Mesenchymal stem cell (in vitro differentiated cells and primary cell): ENCODE data around the gene LDLRAD3. TPM values are rescaled to one million over a fixed set of nuclear protein-coding genes. Genes with fewer than 3 reads are reported as not detected.

Experiments
- DNase-seq: peaks from one replicate; pipeline ENCODE4 v3.0.0-alpha.2; 2013
- H2AFZ ChIP-seq: one replicate; pipeline ENCODE4 v1.6.1; 2013; ENCODE audit warnings: low read depth, mild to moderate bottlenecking, control low read depth, inconsistent platforms, low read length, moderate library complexity
- H2AK5ac ChIP-seq: 2 replicates; pipeline ENCODE4 v1.6.1; 2013; ENCODE audit warnings: low read length, moderate library complexity, mild to moderate bottlenecking, inconsistent platforms; ENCODE audit not compliant: severe bottlenecking
- H2BK120ac ChIP-seq: one replicate; pipeline ENCODE4 v1.6.1; 2013; ENCODE audit warnings: low read depth, mild to moderate bottlenecking, inconsistent platforms, low read length, moderate library complexity
- H2BK12ac ChIP-seq, 2 experiments: one replicate each; pipeline ENCODE4 v1.6.1; 2013; ENCODE audit warnings: inconsistent platforms in 2 of 2, low read length in 2 of 2, mild to moderate bottlenecking in 2 of 2, moderate library complexity in 2 of 2, control low read depth in 1 of 2
- H2BK15ac ChIP-seq: one replicate; pipeline ENCODE4 v1.6.1; 2013; ENCODE audit warnings: mild to moderate bottlenecking, low read depth, inconsistent platforms; ENCODE audit not compliant: poor library complexity, severe bottlenecking
- H2BK5ac ChIP-seq: 2 replicates; pipeline ENCODE4 v1.6.1; 2013; ENCODE audit warnings: low read depth, mild to moderate bottlenecking, low read length, control low read depth, inconsistent platforms; ENCODE audit not compliant: poor library complexity, severe bottlenecking
- H3K14ac ChIP-seq, 2 experiments: one replicate each; pipeline ENCODE4 v1.6.1; 2013; ENCODE audit warnings: inconsistent platforms in 2 of 2, low read length in 2 of 2, control low read depth in 1 of 2, mild to moderate bottlenecking in 1 of 2, moderate library complexity in 1 of 2
- H3K18ac ChIP-seq, 2 experiments: one replicate each; pipeline ENCODE4 v1.6.1; 2013; ENCODE audit warnings: inconsistent platforms in 2 of 2, low read length in 2 of 2, control low read depth in 1 of 2, low read depth in 1 of 2, mild to moderate bottlenecking in 1 of 2
- H3K23ac ChIP-seq, 2 experiments: one replicate each; pipeline ENCODE4 v1.6.1; 2013; ENCODE audit warnings: inconsistent platforms in 2 of 2, low read length in 2 of 2, mild to moderate bottlenecking in 2 of 2, moderate library complexity in 2 of 2, control low read depth in 1 of 2
- H3K27ac ChIP-seq: 2 replicates; pipeline ENCODE4 v1.5.1; 2013; ENCODE audit warnings: mild to moderate bottlenecking, moderate library complexity, low read length, control low read depth, inconsistent platforms; ENCODE audit not compliant: poor library complexity, severe bottlenecking
- H3K27me3 ChIP-seq, 2 experiments: 2 replicates each; pipeline versions ENCODE4 v1.6.1 to v1.7.0; 2013; ENCODE audit warnings: low read length in 2 of 2, mild to moderate bottlenecking in 2 of 2, moderate library complexity in 2 of 2, control low read depth in 1 of 2, inconsistent platforms in 1 of 2; ENCODE audit not compliant: control insufficient read depth in 1 of 2, insufficient read depth in 1 of 2
- H3K36me3 ChIP-seq, 2 experiments: 2 replicates each; pipeline versions ENCODE4 v1.6.1 to v1.7.0; 2013; ENCODE audit warnings: low read length in 2 of 2, control low read depth in 1 of 2, inconsistent platforms in 1 of 2, low read depth in 1 of 2, mild to moderate bottlenecking in 1 of 2; ENCODE audit not compliant: insufficient read depth in 2 of 2, control insufficient read depth in 1 of 2
- H3K4ac ChIP-seq, 2 experiments: one replicate each; pipeline ENCODE4 v1.6.1; 2013; ENCODE audit warnings: inconsistent platforms in 2 of 2, low read length in 2 of 2, mild to moderate bottlenecking in 2 of 2, moderate library complexity in 2 of 2, control low read depth in 1 of 2, low read depth in 1 of 2
- H3K4me1 ChIP-seq: 2 replicates; pipeline ENCODE4 v1.6.1; 2013; ENCODE audit warnings: low read depth, low read length, control low read depth; ENCODE audit not compliant: control insufficient read depth, insufficient read depth
- H3K4me2 ChIP-seq: 2 replicates; pipeline ENCODE4 v1.6.1; 2013; ENCODE audit warnings: low read length, mild to moderate bottlenecking, inconsistent platforms; ENCODE audit not compliant: poor library complexity, severe bottlenecking
- H3K4me3 ChIP-seq, 2 experiments: 2 replicates each; pipeline versions ENCODE4 v1.5.1 to v1.7.0; 2013; ENCODE audit warnings: low read length in 2 of 2, mild to moderate bottlenecking in 2 of 2, control low read depth in 1 of 2, low read depth in 1 of 2; ENCODE audit not compliant: insufficient read depth in 1 of 2
- H3K79me1 ChIP-seq: replicated peaks from 2 replicates; pipeline ENCODE4 v1.6.1; 2013; ENCODE audit warnings: mild to moderate bottlenecking, control low read depth, low read length, inconsistent platforms; ENCODE audit not compliant: poor library complexity, severe bottlenecking
- H3K9ac ChIP-seq: 2 replicates; pipeline ENCODE4 v1.7.0; 2013; ENCODE audit warnings: mild to moderate bottlenecking, low read length, moderate library complexity
- H3K9me3 ChIP-seq: 2 replicates; pipeline ENCODE4 v1.7.0; 2013; ENCODE audit warnings: mild to moderate bottlenecking, low read length; ENCODE audit not compliant: control insufficient read depth
- H4K8ac ChIP-seq: one replicate; pipeline ENCODE4 v1.6.1; 2013; ENCODE audit warnings: inconsistent platforms, mild to moderate bottlenecking, low read length, moderate library complexity
- H4K91ac ChIP-seq: one replicate; pipeline ENCODE4 v1.6.1; 2013; ENCODE audit warnings: mild to moderate bottlenecking, low read length, inconsistent platforms
- WGBS: methylation state at CpG from one replicate; pipeline ENCODE4 v1.1.7; 2013; ENCODE audit warnings: mixed read lengths; 5-methylcytosine and 5-hydroxymethylcytosine counted together
- small RNA-seq: library from polyadenylated mRNA; stranded (forward); fragments of <200 nt; extraction: miRNeasy Mini kit (QIAGEN cat#:217004); gene quantifications from one replicate; pipeline ENCODE3, GENCODE V24; 2013; ENCODE audit warnings: low read depth

Gene LDLRAD3

DNA sequence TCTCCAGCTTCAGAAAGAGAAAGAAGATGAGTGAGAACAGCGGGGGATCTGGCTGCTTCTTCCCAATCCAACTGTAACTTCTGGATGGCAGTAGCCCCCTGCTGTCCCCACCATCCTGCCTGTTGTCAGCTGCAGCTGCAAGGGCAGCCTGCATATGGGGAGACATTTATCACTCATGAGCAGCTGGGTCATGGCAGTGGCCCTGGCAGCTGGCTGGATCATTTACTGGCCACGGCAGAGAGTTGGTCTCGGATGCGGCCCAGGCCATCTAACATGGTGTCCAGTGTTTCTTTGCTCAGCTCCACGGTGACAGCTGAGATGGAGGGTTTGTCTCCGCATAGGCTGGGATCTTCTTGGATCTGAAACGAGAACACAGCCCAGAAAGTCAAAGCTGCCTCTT lies 330.6 kb downstream of the LDLRAD3 start:
- no peak overlapping the region for H2BK15ac ChIP-seq
- no peaks in the 10 kb centered on the region for H3K27me3 ChIP-seq
- no peak overlapping the region for H2BK5ac ChIP-seq
- no peak overlapping the region for H4K91ac ChIP-seq
- no peak overlapping the region for H2BK120ac ChIP-seq
- no peak for DNase-seq
- H2AFZ ChIP-seq = no peak overlapping the region
- H3K9ac ChIP-seq = no peak overlapping the region
- H3K4me2 ChIP-seq = no peak overlapping the region
- peaks cover 46 to 91% of the 10 kb centered on the region in 2 experiments for H3K36me3 ChIP-seq
- H3K27ac ChIP-seq = no peak overlapping the region
- H2BK12ac ChIP-seq = no peak overlapping the region
- H3K4ac ChIP-seq = no peak overlapping the region
- peaks cover 6% of the 10 kb centered on the region for H3K9me3 ChIP-seq
- no peak overlapping the region for H2AK5ac ChIP-seq
- WGBS = 96% methylated on average over 7 of the region's 7 CpGs
- H3K23ac ChIP-seq = no peak overlapping the region
- H3K14ac ChIP-seq = no peak overlapping the region
- H3K4me1 ChIP-seq = peaks cover 7% of the 10 kb centered on the region
- no peak overlapping the region for H4K8ac ChIP-seq
- no peak overlapping the region for H3K4me3 ChIP-seq
- no peak overlapping the region for H3K18ac ChIP-seq
- H3K79me1 ChIP-seq = peaks cover 6% of the 10 kb centered on the region

DNA sequence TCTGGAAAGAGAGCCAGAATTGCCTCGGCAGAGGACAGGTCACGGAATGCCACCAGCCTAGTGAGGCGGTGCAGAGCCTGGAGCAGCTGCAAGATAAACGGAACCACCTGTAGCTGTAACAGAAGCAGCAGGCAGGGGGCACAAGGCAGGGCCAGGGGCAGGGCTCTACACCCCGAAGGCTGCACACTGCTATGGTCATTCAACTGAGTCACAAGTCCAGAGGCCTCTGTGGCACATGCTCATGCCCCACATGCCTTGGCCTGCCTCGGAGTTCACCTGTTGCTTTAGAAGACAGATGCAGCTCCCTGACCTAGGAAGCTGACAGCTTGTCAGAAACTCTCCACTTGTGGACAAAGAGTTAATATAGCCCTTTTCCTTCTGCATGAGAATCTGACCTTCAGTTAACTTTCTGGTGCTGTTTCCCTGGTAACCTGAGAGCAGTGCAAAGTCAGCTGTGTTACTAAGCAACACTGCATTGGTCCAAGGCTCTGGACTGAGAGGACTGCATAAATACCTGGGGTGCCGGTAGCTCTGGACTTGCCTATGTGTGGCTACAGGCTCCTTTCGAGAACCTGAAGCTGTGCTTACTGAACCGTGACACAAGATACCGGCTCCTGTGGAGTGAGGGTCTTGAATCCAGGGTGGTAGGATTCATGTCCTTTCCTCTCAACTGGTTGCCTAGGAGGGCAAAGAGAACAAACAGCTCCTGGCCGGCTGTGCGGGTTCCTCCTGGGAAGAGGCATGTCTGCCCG lies 334.8 kb downstream of the LDLRAD3 start:
- no peak for DNase-seq
- H3K14ac ChIP-seq = no peak overlapping the region
- 93% methylated on average over 13 of the region's 13 CpGs for WGBS

DNA sequence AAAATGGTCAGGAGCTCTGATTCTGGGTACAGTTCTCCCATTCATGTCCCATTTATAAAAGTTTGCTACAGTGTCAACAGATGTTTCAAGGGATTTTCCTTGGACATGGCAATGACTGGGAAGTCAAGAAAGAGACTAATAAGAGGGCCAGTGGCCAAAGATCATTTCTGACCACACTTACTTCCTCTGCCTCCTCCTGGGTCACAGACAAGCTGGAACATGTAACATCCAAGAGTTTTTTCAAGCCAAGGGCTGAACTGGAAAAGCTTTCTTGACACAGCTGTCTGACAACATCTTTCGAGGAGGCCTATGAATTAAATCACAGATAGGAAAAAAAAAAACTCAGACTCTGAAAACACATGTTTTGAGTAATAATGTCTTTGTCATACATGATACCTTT lies 336.7 kb downstream of the LDLRAD3 start:
- no peak overlapping the region for H3K18ac ChIP-seq
- H4K91ac ChIP-seq = no peak overlapping the region
- no peaks in the 10 kb centered on the region for H3K27me3 ChIP-seq
- no peak overlapping the region for H2AK5ac ChIP-seq
- no peak overlapping the region for H4K8ac ChIP-seq
- no peak overlapping the region for H2BK5ac ChIP-seq
- H2BK15ac ChIP-seq = no peak overlapping the region
- no peak overlapping the region for H3K27ac ChIP-seq
- no peak overlapping the region for H2BK120ac ChIP-seq
- no peak overlapping the region for H2BK12ac ChIP-seq
- no peak overlapping the region for H3K23ac ChIP-seq
- no CpG with 5 or more reads among the region's 1 CpG for WGBS
- DNase-seq = no peak
- H3K79me1 ChIP-seq = peaks cover 24% of the 10 kb centered on the region
- H3K4me2 ChIP-seq = no peak overlapping the region
- H2AFZ ChIP-seq = no peak overlapping the region
- no peak overlapping the region for H3K4ac ChIP-seq
- H3K9ac ChIP-seq = peak overlapping the region; percentile 6
- H3K14ac ChIP-seq = no peak overlapping the region
- peaks cover 7% of the 10 kb centered on the region for H3K4me1 ChIP-seq
- peaks cover 18 to 45% of the 10 kb centered on the region in 2 experiments for H3K36me3 ChIP-seq
- no peaks in the 10 kb centered on the region for H3K9me3 ChIP-seq
- H3K4me3 ChIP-seq = no peak overlapping the region

More for the DNA sequence above, 334.8 kb downstream of the LDLRAD3 start:
- Histone ChIP-seq H2BK120ac (no peak overlapping the region), H3K23ac (no peak overlapping the region), H3K9ac (no peak overlapping the region), H3K27me3 (no peaks in the 10 kb centered on the region), H3K9me3 (no peaks in the 10 kb centered on the region), H2BK15ac (no peak overlapping the region), H2AK5ac (no peak overlapping the region), H3K4ac (no peak overlapping the region), H3K79me1 (peaks cover 23% of the 10 kb centered on the region), H4K8ac (no peak overlapping the region), H4K91ac (no peak overlapping the region), H3K18ac (no peak overlapping the region), H2AFZ (no peak overlapping the region), H3K27ac (no peak overlapping the region), H3K36me3 (peaks cover 28 to 62% of the 10 kb centered on the region in 2 experiments), H3K4me2 (no peak overlapping the region), H2BK12ac (no peak overlapping the region), H2BK5ac (no peak overlapping the region), H3K4me1 (peaks cover 7% of the 10 kb centered on the region), H3K4me3 (no peak overlapping the region)

Small RNAs within 50 kb of the gene (small RNA-seq; reads per million reads assigned to genes)
- gene MIR3973 = not detected
